ENCODE measurements around the gene KDR.

KDR gene

GRCh38 chr4:55117511-55117910 is 7.9 kb downstream of the KDR start:
- H3K4me3 ChIP-seq (ENCODE audit: low read depth, low read length) = no peak overlapping the region
- no peak for DNase-seq (ENCODE audit: low read depth, low spot score)
- TF ChIP-seq CTCF (IDR thresholded peaks at IDR 0.05; ENCODE audit: low read depth, low read length) = no peak
- in situ Hi-C loops (cut with HindIII; ENCODE audit: low sequenced_read_pairs) = no loop called here

DNA sequence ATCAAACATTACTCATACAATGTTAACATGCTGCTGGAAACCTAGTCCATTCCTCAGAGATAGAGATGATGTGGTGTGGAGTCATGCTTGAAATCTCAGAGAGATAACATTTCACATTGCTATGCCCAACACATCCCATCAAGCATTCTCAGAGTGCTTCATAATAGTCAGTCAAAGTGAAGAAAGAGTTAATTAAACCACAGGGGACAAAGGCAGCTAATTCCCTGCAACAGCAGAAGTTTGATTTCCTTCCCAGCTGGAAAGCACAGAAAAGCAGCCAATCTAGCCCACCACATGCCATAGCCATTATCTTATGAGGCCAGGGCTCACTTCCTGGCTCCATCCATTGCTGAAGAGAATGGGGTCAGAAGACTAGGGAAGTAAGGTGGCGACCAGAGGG is 8.9 kb downstream of the KDR start:
- DNase-seq (ENCODE audit: low read depth, low spot score) = no peak
- in situ Hi-C loops (cut with HindIII; ENCODE audit: low sequenced_read_pairs) = no loop called here
- H3K4me3 ChIP-seq (ENCODE audit: low read depth, low read length) = no peak overlapping the region
- TF ChIP-seq CTCF (IDR thresholded peaks at IDR 0.05; ENCODE audit: low read depth, low read length) = no peak

DNA sequence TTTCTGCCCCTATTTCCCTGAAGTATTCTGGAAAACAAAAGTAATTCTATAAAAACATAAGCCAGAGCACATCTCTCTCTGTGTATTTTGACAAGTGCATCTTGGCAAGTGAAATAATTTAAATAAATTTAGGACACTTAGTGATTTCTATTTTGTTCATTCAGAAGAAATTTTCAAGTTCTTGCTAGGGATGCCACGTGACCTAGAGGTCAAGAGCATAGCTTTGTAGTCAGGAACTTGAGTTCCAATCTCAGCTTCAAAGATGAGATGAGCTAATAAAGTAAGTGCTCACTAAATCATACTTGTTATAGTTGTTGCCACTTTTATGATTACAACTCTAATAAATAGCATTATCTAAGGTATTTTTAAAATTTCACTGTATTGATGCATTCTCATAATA is 13.8 kb downstream of the KDR start:
- no peak for TF ChIP-seq CTCF (IDR thresholded peaks at IDR 0.05; ENCODE audit: low read depth, low read length)
- DNase-seq (ENCODE audit: low read depth, low spot score) = no peak
- no peak overlapping the region for H3K4me3 ChIP-seq (ENCODE audit: low read depth, low read length)
- in situ Hi-C loops (cut with HindIII; ENCODE audit: low sequenced_read_pairs) = no loop called here

DNA sequence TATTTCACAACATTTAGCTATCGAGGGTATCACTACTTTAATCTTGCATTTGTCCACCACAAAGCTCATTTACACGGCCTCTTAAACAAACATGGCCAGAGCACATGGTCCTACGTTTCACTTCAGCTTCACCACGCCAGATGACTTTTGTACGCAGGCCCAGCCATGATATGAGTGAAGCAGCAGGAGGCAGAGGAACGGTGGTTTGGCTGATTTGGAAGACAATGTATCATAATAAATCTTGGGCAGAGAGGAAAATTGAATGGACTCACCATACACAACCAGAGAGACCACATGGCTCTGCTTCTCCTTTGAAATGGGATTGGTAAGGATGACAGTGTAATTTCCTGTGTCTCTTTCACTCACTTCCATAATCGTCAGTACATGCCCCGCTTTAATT is 15.3 kb downstream of the KDR start:
- no peak for DNase-seq (ENCODE audit: low read depth, low spot score)
- no peak for TF ChIP-seq CTCF (IDR thresholded peaks at IDR 0.05; ENCODE audit: low read depth, low read length)
- in situ Hi-C loops (cut with HindIII; ENCODE audit: low sequenced_read_pairs) = no loop called here
- H3K4me3 ChIP-seq (ENCODE audit: low read depth, low read length) = no peak overlapping the region

DNA sequence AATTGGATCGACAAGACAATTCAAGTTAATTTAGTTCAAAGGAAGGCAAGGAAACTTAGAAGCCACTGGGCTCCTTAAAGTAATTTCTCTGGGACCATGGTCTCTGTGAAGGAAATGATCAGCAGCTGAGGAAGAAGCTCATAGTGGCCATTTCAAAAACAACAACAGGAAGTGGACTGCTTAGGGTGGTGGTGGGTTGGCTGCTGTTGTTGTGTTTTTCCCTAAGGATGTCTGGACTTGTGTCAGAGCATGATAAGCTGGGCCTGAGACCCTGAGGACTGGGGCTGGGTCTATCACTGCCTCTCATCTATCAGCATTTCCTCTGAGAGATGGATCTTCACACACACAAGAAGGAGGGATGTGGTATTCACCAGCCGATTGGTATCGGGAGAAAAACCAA is 18.3 kb downstream of the KDR start:
- no peak overlapping the region for H3K4me3 ChIP-seq (ENCODE audit: low read depth, low read length)
- in situ Hi-C loops (cut with HindIII; ENCODE audit: low sequenced_read_pairs) = no loop called here
- no peak for TF ChIP-seq CTCF (IDR thresholded peaks at IDR 0.05; ENCODE audit: low read depth, low read length)
- no peak for DNase-seq (ENCODE audit: low read depth, low spot score)

GRCh38 chr4:55103224-55103623 is 22.2 kb downstream of the KDR start:
- in situ Hi-C loops (cut with HindIII; ENCODE audit: low sequenced_read_pairs) = no loop called here
- H3K4me3 ChIP-seq (ENCODE audit: low read depth, low read length) = no peak overlapping the region
- TF ChIP-seq CTCF (IDR thresholded peaks at IDR 0.05; ENCODE audit: low read depth, low read length) = no peak
- no peak for DNase-seq (ENCODE audit: low read depth, low spot score)

DNA sequence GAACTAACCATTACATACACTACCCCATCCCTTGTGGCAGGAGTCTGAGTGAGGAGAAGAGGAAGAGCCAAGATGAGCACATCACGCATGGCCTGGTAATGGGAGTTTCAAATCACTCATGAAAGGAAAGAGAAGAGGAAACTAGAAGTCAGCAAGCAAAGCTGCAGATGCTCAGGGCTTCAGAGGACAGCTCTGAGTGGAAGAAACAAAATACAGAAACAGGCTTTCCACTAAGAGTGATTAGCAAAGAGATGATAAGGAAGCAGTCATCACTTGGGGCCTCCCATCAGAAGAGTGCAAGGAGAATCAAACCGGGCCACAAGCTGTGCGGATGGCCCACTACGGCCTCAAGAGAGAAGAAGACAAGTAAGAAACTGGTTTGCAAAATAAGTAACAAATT is 25.6 kb downstream of the KDR start:
- DNase-seq (ENCODE audit: low read depth, low spot score) = no peak
- TF ChIP-seq CTCF (IDR thresholded peaks at IDR 0.05; ENCODE audit: low read depth, low read length) = no peak
- in situ Hi-C loops (cut with HindIII; ENCODE audit: low sequenced_read_pairs) = no loop called here
- no peak overlapping the region for H3K4me3 ChIP-seq (ENCODE audit: low read depth, low read length)

All from astrocyte of the spinal cord (primary cell).